ENCODE measurements around the gene ERI3.

ERI3 gene

DNA sequence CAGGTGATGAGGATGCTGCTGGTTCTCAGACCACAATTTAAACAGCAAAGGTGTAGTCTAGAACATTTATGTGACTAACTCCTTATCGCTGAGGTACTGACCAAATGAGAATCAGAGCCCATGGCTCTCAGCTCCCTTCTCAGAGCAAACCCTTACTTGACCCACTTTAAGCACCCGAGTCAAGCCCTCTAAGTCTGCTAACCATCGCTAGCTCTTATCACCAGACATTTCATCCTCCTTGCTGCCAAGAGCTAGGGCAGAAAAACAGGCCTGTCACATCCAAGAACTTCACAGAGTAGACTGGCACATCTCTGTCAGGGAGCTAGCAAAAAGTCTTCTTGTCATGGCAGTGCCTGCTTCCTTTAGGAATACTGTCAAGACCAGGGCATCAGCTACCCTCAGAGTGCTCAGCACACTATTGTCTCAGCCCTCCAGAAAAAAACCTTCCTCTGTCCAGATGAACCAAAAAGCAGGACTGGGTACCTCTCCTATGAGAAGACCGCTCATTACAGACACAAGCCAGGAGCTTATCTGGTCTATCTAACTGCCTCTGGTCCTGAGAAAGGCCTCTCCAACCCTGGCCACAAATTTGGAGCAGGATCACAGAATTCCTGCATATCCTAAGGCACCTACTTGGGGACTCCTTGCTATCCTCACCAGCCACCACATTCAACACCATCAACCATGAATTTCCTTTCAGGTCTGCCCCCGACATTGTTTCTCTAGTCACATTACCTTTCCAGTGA, 26.2 kb downstream of the ERI3 start:
- peaks cover 0 to 4% of the 10 kb centered on the region in 2 experiments for H3K4me1 ChIP-seq (ENCODE audit: control insufficient read depth in 1 of 2, insufficient read depth in 1 of 2, low read depth in 1 of 2, low read length in 1 of 2)
- no peaks in the 10 kb centered on the region for H3K27me3 ChIP-seq
- no peaks in the 10 kb centered on the region for H3K9me3 ChIP-seq
- H3K4me3 ChIP-seq (ENCODE audit: low read depth in 1 of 2, low read length in 1 of 2) = no peak overlapping the region
- no peak overlapping the region for H3K27ac ChIP-seq
- no peaks in the 10 kb centered on the region for H3K36me3 ChIP-seq
- TF ChIP-seq, protein P1, sequence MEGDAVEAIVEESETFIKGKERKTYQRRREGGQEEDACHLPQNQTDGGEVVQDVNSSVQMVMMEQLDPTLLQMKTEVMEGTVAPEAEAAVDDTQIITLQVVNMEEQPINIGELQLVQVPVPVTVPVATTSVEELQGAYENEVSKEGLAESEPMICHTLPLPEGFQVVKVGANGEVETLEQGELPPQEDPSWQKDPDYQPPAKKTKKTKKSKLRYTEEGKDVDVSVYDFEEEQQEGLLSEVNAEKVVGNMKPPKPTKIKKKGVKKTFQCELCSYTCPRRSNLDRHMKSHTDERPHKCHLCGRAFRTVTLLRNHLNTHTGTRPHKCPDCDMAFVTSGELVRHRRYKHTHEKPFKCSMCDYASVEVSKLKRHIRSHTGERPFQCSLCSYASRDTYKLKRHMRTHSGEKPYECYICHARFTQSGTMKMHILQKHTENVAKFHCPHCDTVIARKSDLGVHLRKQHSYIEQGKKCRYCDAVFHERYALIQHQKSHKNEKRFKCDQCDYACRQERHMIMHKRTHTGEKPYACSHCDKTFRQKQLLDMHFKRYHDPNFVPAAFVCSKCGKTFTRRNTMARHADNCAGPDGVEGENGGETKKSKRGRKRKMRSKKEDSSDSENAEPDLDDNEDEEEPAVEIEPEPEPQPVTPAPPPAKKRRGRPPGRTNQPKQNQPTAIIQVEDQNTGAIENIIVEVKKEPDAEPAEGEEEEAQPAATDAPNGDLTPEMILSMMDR (IDR thresholded peaks at IDR 0.05) = no peak

DNA sequence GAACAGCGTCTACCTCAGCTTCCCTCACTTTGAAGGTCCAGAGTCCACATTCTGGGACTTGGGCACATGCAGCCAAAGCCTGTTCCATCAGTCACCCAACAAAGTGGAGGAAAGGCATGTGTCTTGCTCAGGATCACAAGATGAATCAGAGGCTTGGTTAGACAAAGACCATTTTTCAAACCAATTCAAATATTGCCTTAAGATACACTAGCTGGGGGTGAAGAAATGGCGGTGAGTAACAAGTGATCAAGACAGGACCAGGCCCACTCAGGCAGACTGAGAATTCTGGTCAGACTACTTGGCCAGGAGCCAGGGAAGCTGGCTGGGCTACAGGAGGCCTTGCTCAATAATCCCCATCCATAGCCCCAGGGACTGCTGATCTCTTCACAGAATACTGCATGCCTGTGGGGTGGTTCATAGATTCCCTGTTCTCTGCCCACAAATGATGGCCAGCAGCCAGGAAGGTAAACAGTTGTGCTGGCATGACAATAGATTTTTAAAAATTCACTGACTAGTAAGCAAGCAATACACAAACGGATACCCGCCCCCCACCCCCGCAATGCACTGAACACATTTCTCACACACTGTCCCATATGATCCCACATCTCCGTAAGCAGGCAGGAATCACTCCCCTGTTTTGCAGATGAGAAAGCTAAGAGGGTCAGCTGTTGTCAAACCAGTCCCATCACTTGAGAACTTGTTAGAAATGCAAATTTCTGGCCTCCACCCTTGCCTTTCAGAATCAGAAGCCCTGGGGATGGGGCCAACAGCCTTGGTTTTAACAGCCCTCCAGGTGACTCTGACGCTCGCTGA, 27.2 kb downstream of the ERI3 start:
- Histone ChIP-seq H3K9me3 (no peaks in the 10 kb centered on the region), H3K27ac (no peak overlapping the region), H3K27me3 (no peaks in the 10 kb centered on the region), H3K4me1 (ENCODE audit: control insufficient read depth in 1 of 2, insufficient read depth in 1 of 2, low read depth in 1 of 2, low read length in 1 of 2) (no peaks in the 10 kb centered on the region), H3K4me3 (ENCODE audit: low read depth in 1 of 2, low read length in 1 of 2) (no peak overlapping the region), H3K36me3 (no peaks in the 10 kb centered on the region)
- TF ChIP-seq, protein P1 (IDR thresholded peaks at IDR 0.05) = no peak

DNA sequence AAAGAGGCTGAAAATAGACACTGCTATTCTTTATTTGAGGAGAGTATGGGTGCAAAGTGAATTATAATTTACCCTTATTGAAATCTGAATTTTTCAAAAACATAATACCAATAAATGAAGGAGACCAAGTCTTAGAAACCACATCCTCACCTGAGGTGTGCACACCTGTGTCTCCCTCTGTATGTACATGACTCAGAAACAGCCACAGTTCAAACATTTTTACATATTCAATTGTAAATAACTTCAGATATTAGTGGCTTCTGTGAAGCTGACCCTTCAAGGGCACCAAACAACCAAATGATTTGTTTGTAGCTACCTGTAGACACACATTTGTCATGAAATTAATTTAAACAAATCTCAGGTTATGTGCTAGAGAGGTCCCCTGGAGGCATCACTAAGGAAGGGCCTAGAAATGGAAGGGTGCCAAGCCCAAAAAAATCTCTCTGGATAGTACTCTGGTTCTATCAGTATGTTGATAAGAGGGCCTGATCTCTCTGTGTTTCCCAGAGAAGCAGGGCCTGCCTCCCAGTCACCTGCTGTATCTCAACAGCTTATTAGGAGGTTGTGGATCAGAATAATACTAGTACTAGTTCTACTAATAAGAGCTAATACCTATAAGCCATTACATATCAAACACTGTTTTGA, 28.1 kb downstream of the ERI3 start:
- TF ChIP-seq, protein P1 (IDR thresholded peaks at IDR 0.05) = no peak
- H3K27me3 ChIP-seq = no peaks in the 10 kb centered on the region
- H3K36me3 ChIP-seq = no peaks in the 10 kb centered on the region
- no peak overlapping the region for H3K4me3 ChIP-seq (ENCODE audit: low read depth in 1 of 2, low read length in 1 of 2)
- H3K9me3 ChIP-seq = no peaks in the 10 kb centered on the region
- no peaks in the 10 kb centered on the region for H3K4me1 ChIP-seq (ENCODE audit: control insufficient read depth in 1 of 2, insufficient read depth in 1 of 2, low read depth in 1 of 2, low read length in 1 of 2)
- H3K27ac ChIP-seq = no peak overlapping the region

DNA sequence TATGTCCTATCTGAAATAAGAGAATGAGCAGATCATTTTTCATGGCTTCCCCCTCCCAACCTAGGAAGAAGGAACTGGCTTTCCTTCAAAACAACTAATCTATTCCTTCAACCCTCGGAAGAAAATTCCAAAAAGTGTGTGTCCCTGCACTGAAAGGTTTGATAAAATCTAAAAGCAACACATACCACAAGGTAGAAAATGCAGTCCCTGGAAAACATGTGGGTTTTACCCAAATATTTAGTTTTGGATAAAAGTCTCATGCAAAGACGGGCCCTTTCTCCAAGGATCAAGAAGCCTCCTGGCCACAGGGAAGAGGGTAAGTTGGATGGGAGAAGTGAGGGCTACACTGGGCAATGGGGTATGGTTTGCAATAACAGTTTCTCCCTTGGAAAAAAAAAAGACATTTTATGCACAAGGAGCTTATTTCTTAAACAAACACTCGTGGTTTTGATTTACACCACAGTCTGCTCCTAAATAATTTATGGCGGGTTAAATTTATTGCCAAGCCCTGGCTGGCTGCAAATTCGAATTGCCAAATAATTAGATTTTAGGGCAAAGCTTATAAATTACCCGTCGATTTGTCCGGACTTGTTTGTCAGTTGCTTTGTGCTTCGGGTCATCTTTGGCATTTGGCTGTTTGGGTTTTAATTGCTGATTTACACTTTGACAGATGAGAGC, 28.9 kb downstream of the ERI3 start:
- no peaks in the 10 kb centered on the region for H3K36me3 ChIP-seq
- no peaks in the 10 kb centered on the region for H3K9me3 ChIP-seq
- no peak overlapping the region for H3K4me3 ChIP-seq (ENCODE audit: low read depth in 1 of 2, low read length in 1 of 2)
- H3K4me1 ChIP-seq (ENCODE audit: control insufficient read depth in 1 of 2, insufficient read depth in 1 of 2, low read depth in 1 of 2, low read length in 1 of 2) = no peaks in the 10 kb centered on the region
- TF ChIP-seq, protein P1 (IDR thresholded peaks at IDR 0.05) = no peak
- H3K27ac ChIP-seq = no peak overlapping the region
- H3K27me3 ChIP-seq = no peaks in the 10 kb centered on the region

DNA sequence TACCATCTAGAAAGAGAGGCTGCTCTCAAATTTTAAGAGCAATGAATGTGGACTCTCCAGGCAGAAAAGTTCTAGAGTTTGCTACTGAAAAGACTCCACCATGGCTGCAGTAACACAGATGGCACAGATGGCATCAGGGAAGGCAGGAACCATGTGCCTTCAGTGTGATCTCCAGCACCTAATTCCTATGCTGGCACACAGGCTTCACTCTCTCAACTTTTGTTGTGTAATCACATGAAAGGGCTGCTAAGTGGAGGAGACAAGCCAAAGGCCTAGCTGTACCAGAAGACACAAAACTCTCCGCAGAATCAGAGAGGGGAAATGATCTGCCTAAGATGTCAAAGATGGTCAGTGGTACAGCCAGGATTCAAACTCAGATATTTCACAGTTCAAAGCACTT, 31.1 kb downstream of the ERI3 start:
- Histone ChIP-seq H3K4me1 (ENCODE audit: control insufficient read depth in 1 of 2, insufficient read depth in 1 of 2, low read depth in 1 of 2, low read length in 1 of 2) (no peaks in the 10 kb centered on the region), H3K9me3 (no peaks in the 10 kb centered on the region), H3K4me3 (ENCODE audit: low read depth in 1 of 2, low read length in 1 of 2) (no peak overlapping the region), H3K27ac (no peak overlapping the region), H3K36me3 (no peaks in the 10 kb centered on the region), H3K27me3 (no peaks in the 10 kb centered on the region)
- TF ChIP-seq, protein P1 (IDR thresholded peaks at IDR 0.05) = no peak
